ENCODE measurements around the gene SHISAL1. TPM values are rescaled to one million over a fixed set of nuclear protein-coding genes. Genes with fewer than 3 reads are reported as not detected.

The SHISAL1 gene
- polyA plus RNA-seq, 1 donor (not counting 4 experiments of a cell fraction or from before 2014, with no cell fraction given) = 0.24 TPM

GRCh38 chr22:44279069-44279360 lies 33.7 kb downstream of the SHISAL1 start:
- H3K27me3 ChIP-seq (ENCODE audit: control insufficient read depth, extremely low read depth, insufficient read depth, low read length) = peaks cover 30% of the 10 kb centered on the region

GRCh38 chr22:44278243-44279068 lies 34.3 kb downstream of the SHISAL1 start:
- DNase-seq (ENCODE audit: low read depth, low spot score) (no peak), FAIRE-seq (no peak)
- Histone ChIP-seq H2AFZ (ENCODE audit: control insufficient read depth, low read length) (no peak overlapping the region), H3K4me3 (ENCODE audit: control insufficient read depth in 2 of 3, extremely low read depth in 1 of 3, insufficient read depth in 2 of 3, low read depth in 1 of 3, low read length in 3 of 3) (no peak overlapping the region), H3K27ac (ENCODE audit: control insufficient read depth, insufficient read depth, low read length) (no peak overlapping the region), H3K27me3 (ENCODE audit: control insufficient read depth, extremely low read depth, insufficient read depth, low read length) (peaks cover 30% of the 10 kb centered on the region), H3K9me1 (ENCODE audit: control insufficient read depth, extremely low read depth, insufficient read depth, low read length) (no peaks in the 10 kb centered on the region), H3K79me2 (ENCODE audit: control insufficient read depth, insufficient read depth, low read length) (no peaks in the 10 kb centered on the region), H3K9me3 (ENCODE audit: control insufficient read depth, low read depth, low read length) (no peaks in the 10 kb centered on the region), H3K9ac (ENCODE audit: control insufficient read depth, extremely low read depth, insufficient read depth, low read length) (no peak overlapping the region), H3K4me1 (ENCODE audit: control insufficient read depth, extremely low read depth, insufficient read depth, low read length) (no peaks in the 10 kb centered on the region), H3K4me2 (ENCODE audit: control insufficient read depth, extremely low read depth, insufficient read depth, low read depth, low read length) (no peak overlapping the region), H3K36me3 (ENCODE audit: control insufficient read depth in 2 of 2, extremely low read depth in 1 of 2, insufficient read depth in 2 of 2, low read length in 2 of 2) (no peaks in the 10 kb centered on the region), H4K20me1 (ENCODE audit: control insufficient read depth, extremely low read depth, insufficient read depth, low read length) (no peaks in the 10 kb centered on the region)
- TF ChIP-seq CTCF (optimal IDR thresholded peaks at IDR 0.05 in 1 of 3, IDR thresholded peaks at IDR 0.05 in 1 of 3, conservative IDR thresholded peaks at IDR 0.05 in 1 of 3; ENCODE audit: extremely low read depth in 1 of 3, insufficient read depth in 2 of 3, low read length in 3 of 3) = no peak
- TF ChIP-seq EZH2 (IDR thresholded peaks at IDR 0.05; ENCODE audit: low read length) = no peak
- dilution Hi-C loops (cut with MboI; ENCODE audit: extremely low pct_ligation_motif_present, low sequenced_read_pairs) = no loop called here

More at GRCh38 chr22:44279069-44279360, 33.7 kb downstream of the SHISAL1 start:
- FAIRE-seq = no peak
- no peak for DNase-seq (ENCODE audit: low read depth, low spot score)
- Histone ChIP-seq H3K9me1 (ENCODE audit: control insufficient read depth, extremely low read depth, insufficient read depth, low read length) (no peaks in the 10 kb centered on the region), H4K20me1 (ENCODE audit: control insufficient read depth, extremely low read depth, insufficient read depth, low read length) (no peaks in the 10 kb centered on the region), H3K27ac (ENCODE audit: control insufficient read depth, insufficient read depth, low read length) (no peak overlapping the region), H2AFZ (ENCODE audit: control insufficient read depth, low read length) (no peak overlapping the region), H3K79me2 (ENCODE audit: control insufficient read depth, insufficient read depth, low read length) (no peaks in the 10 kb centered on the region), H3K9ac (ENCODE audit: control insufficient read depth, extremely low read depth, insufficient read depth, low read length) (no peak overlapping the region), H3K36me3 (ENCODE audit: control insufficient read depth in 2 of 2, extremely low read depth in 1 of 2, insufficient read depth in 2 of 2, low read length in 2 of 2) (no peaks in the 10 kb centered on the region), H3K4me1 (ENCODE audit: control insufficient read depth, extremely low read depth, insufficient read depth, low read length) (no peaks in the 10 kb centered on the region), H3K4me2 (ENCODE audit: control insufficient read depth, extremely low read depth, insufficient read depth, low read depth, low read length) (no peak overlapping the region), H3K9me3 (ENCODE audit: control insufficient read depth, low read depth, low read length) (no peaks in the 10 kb centered on the region), H3K4me3 (ENCODE audit: control insufficient read depth in 2 of 3, extremely low read depth in 1 of 3, insufficient read depth in 2 of 3, low read depth in 1 of 3, low read length in 3 of 3) (no peak overlapping the region)
- TF ChIP-seq EZH2 (IDR thresholded peaks at IDR 0.05; ENCODE audit: low read length) (no peak), CTCF (optimal IDR thresholded peaks at IDR 0.05 in 1 of 3, IDR thresholded peaks at IDR 0.05 in 1 of 3, conservative IDR thresholded peaks at IDR 0.05 in 1 of 3; ENCODE audit: extremely low read depth in 1 of 3, insufficient read depth in 2 of 3, low read length in 3 of 3) (no peak)
- dilution Hi-C loops (cut with MboI; ENCODE audit: extremely low pct_ligation_motif_present, low sequenced_read_pairs) = no loop called here
